NCI-H2107 treated with DMSO at 0.1 percent for 48 hours (cell line): ENCODE data around the gene SEMA3E.

Experiments used
- DNase-seq: peaks from one replicate; lab custom pipeline; 2025; ENCODE audit not compliant: unreplicated experiment; lab: John Stamatoyannopoulos, UW

The SEMA3E gene

GRCh38 chr7:83366629-83367028, 282.3 kb downstream of the SEMA3E start:
- peak; percentile 33 for DNase-seq

GRCh38 chr7:83365746-83366145, 283.2 kb downstream of the SEMA3E start:
- DNase-seq: peak; percentile 44

GRCh38 chr7:83362871-83363550, 285.9 kb downstream of the SEMA3E start:
- no peak for DNase-seq

- no peak for DNase-seq
These were observed 289.8 kb downstream of the SEMA3E start for GRCh38 chr7:83359108-83359507.

- DNase-seq: no peak
These were observed 293.8 kb downstream of the SEMA3E start for GRCh38 chr7:83355143-83355542.

GRCh38 chr7:83347945-83348444, 300.9 kb downstream of the SEMA3E start:
- DNase-seq: no peak

GRCh38 chr7:83339907-83340306, 309.0 kb downstream of the SEMA3E start:
- no peak for DNase-seq

- DNase-seq: no peak
These were observed 310.5 kb downstream of the SEMA3E start for GRCh38 chr7:83338277-83338950.

GRCh38 chr7:83337050-83337449, 311.9 kb downstream of the SEMA3E start:
- no peak for DNase-seq

- DNase-seq: no peak
These were observed 322.7 kb downstream of the SEMA3E start for GRCh38 chr7:83326223-83326622.

- DNase-seq: no peak
These were observed 323.9 kb downstream of the SEMA3E start for GRCh38 chr7:83325083-83325482.

GRCh38 chr7:83324596-83324995, 324.3 kb downstream of the SEMA3E start:
- no peak for DNase-seq

GRCh38 chr7:83321011-83321410, 327.9 kb downstream of the SEMA3E start:
- no peak for DNase-seq

GRCh38 chr7:83313931-83314330, 335.0 kb downstream of the SEMA3E start:
- no peak for DNase-seq
